ENCODE data around the gene NUMB.
"Not testable (repeated sequence)": the region's sequence is repeated elsewhere in the genome, so short reads cannot be mapped to it uniquely, and the experiment has no call there.

Gene NUMB

GRCh38 chr14:73349091-73349490, 109.3 kb downstream of the NUMB start:
- not testable (repeated sequence) for DNase-seq

GRCh38 chr14:73344319-73344718, 114.0 kb downstream of the NUMB start:
- no peak for DNase-seq

GRCh38 chr14:73342670-73343069, 115.7 kb downstream of the NUMB start:
- no peak for DNase-seq

GRCh38 chr14:73339846-73340595, 118.3 kb downstream of the NUMB start:
- DNase-seq: no peak

- no peak for DNase-seq
Measured at GRCh38 chr14:73339206-73339605, 119.1 kb downstream of the NUMB start.

- no peak for DNase-seq
Measured at GRCh38 chr14:73338551-73338950, 119.8 kb downstream of the NUMB start.

DNA sequence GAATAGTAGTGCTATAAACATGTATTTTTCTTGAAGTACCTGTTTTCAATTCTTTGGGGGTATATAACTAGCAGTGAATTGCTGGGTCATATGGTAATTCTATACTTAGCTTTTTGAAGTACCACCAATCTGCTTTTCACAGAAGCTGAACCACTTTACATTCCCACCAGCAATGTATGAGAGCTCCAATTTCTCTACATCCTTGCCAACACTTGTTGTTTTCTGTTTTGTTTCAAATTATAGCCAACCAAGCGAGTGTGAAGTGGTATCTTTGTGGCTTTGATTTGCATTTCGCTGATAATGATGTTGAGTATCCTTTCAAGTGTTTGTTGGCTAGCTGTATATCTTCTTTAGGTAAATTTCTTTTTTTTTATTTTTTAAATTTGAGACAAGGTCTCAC, 125.3 kb downstream of the NUMB start:
- DNase-seq: no peak

DNA sequence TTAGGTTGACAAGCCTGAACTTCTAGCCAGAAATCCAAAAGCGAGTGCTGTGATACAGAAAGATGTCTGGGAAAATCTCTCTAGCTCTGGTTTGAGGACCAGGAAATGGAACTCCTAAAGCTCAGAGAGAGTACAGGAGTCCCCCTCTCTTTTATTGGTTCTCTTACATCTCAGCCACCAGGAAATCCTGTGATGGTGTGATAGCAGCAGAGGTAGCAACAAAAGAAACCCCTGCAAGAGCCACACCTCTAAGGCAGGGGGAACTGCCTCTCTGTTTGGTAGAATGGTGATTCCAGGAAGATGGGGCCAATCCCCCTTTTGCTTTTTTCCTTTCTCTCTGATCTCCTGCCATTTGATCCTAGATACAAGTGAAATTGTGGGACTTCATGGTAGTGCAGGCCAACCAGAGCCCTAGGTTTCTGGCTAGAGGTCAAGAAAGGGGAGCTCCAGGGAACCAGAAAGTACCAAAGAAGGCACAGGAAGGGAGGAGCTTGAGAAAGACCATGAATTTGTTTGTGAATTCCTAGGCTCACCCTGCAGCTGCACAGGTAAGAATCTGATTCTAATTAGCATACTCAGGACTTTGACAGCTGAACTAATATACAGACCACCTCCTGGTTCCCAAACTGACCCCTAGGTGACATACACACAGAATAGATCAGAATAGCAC, 132.6 kb downstream of the NUMB start:
- no peak for DNase-seq

DNA sequence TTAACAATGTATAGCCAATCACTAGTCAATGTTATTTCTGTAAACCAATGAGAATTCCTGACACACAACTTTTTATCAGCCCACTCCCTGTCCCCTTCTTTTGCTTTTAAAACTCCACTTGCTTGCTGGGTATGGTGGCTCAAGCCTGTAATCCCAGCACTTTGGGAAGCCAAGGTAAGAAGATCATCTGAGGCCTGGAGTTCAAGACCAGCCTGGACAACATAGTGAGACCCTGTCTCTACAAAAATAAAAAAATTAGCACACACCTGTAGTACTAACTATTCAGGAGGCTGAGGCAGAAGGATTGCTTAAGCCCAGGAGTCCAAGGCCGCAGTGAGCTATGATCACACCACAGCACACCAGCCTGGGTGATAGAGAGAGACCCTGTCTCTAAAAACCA, 133.3 kb downstream of the NUMB start:
- no peak for DNase-seq

- no peak for DNase-seq
Measured at GRCh38 chr14:73324533-73324932, 133.8 kb downstream of the NUMB start.

DNA sequence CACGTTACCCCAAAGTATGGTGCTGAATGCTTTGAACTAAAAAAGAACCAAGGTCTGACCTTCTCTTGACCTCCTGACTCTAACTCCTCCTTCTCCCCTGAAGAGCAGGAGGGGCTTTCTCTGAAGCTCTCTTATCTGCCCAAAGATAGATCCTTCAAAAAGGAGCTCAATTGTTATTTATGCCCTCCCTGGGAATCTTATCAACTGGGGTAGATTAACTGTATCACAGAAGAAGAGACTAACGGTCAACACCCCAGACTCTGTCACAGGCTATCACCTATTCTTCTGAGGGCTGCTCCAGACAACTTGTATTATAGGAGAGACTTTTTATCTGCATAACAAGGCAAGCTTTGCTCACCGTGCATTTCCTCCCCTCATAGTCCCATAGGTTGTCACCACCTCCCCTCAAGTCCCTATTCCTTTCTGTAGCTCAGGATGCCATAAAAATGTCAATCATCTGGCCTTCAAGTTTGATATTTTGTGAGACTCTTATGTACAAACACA, 134.4 kb downstream of the NUMB start:
- DNase-seq: no peak

- no peak for DNase-seq
Measured at GRCh38 chr14:73313151-73313550, 145.2 kb downstream of the NUMB start.

GRCh38 chr14:73312687-73313086, 145.7 kb downstream of the NUMB start:
- no peak for DNase-seq

DNA sequence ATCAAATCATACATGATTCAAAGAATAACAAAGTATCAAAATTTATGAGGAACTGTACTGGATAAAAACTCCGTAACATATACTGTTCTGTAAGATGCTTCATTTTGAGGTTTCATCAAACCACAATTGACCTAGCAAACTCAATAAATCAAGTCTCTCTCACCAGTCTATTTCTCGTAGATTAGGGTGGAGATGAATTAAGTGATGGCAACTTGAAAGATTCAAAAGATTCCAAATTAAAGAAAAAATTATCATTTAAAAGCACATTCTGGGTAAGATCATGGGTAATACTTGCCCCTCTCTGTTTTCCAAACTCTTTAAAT, 146.7 kb downstream of the NUMB start:
- no peak for DNase-seq

DNA sequence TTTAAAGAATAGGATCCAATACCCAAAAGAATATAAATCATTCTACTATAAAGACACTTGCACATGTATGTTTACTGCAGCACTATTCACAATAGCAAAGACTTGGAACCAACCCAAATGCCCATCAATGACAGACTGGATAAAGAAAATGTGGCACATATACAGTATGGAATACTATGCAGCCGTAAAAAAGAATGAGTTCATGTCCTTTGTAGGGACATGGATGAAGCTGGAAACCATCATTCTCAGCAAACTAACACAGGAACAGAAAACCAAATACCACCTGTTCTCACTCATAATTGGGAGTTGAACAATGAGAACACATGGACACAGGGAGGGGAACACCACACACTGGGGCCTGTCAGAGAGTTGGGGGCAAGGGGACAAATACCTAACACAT, 149.1 kb downstream of the NUMB start:
- DNase-seq: not testable (repeated sequence)

GRCh38 chr14:73307261-73307660, 151.1 kb downstream of the NUMB start:
- no peak for DNase-seq

DNA sequence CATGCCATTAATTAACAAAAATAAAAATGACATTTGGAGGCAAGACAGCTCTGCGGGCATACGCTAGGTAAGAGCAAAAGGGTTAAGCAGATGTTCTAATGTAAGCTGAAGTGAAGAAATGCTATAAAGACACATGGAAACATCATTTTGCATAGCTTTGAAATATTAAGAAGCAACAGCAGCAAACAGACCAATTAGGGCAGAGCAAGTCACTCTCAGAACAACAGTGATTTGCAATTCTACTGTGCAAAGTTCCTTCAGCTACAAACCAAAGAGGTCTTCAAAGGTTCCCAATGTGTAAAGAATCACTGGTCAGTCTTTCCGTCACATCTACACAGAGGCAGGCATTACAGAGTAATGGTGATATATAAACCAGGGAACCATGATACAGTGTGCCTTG, 152.8 kb downstream of the NUMB start:
- DNase-seq: no peak

DNA sequence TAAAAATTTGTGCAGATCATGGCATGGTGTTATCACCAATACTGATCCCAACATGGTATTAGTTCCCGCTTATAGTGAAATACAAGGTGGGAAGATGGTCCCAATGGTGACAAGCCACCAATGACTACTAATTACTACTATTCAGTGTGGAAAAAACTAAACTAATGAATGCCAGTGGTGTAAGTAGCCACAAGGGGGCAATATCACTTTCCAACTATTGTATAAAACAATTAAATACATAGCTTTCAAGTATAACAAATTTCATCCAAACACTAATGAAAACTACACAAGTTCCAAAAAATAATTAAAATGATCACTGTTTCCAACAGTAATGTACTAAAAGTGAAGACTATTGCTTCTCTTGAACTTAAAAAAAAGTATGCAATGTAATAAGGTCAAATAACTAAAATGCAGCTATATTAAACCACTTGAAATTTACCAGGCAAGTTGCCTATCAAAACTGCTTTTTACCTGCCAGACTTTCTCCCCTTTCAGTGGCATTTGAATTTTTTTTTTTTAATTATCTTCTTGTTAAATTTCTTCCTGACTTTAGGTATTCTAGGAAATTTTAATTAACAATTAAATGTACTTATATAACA, 163.0 kb downstream of the NUMB start:
- DNase-seq: peak; percentile 36

- peak; percentile 39 for DNase-seq
Measured at GRCh38 chr14:73293782-73294781, 164.3 kb downstream of the NUMB start.

- DNase-seq: peak; percentile 87
Measured at GRCh38 chr14:73290279-73290678, 168.1 kb downstream of the NUMB start.

- DNase-seq: no peak
Measured at GRCh38 chr14:73289729-73290128, 168.6 kb downstream of the NUMB start.

- peak; percentile 28 for DNase-seq
Measured at GRCh38 chr14:73289308-73289707, 169.0 kb downstream of the NUMB start.

- no peak for DNase-seq
Measured at GRCh38 chr14:73287071-73287470, 171.3 kb downstream of the NUMB start.
